Kidney epithelial cell (primary cell): ENCODE measurements around the gene PPP3R2. TPM values are rescaled to one million over a fixed set of nuclear protein-coding genes. Genes with fewer than 3 reads are reported as not detected.

ENCODE experiments used
- DNase-seq: peaks from one replicate; pipeline ENCODE4 v3.0.0-alpha.2; 2010; ENCODE audit warnings: low read depth
- H3K27me3 ChIP-seq: 2 replicates; pipeline ENCODE4 v1.6.0; 2011; ENCODE audit warnings: low read length; ENCODE audit not compliant: control insufficient read depth, insufficient read depth
- H3K36me3 ChIP-seq: 2 replicates; pipeline ENCODE4 v1.5.1; 2011; ENCODE audit warnings: low read length; ENCODE audit not compliant: control insufficient read depth, insufficient read depth
- H3K4me3 ChIP-seq: 2 replicates; pipeline ENCODE4 v1.5.1; 2011; ENCODE audit warnings: low read depth, mild to moderate bottlenecking, control low read depth, low read length
- total RNA-seq: library from RNA; depleted of rRNA; stranded (reverse); fragments of >200 nt; gene quantifications from 2 replicates; pipeline ENCODE4 v1.2.3, GENCODE V29; 2015
- TF ChIP-seq, protein P1 (sequence below): IDR thresholded peaks from 2 replicates; pipeline ENCODE4 v1.5.1; 2011; ENCODE audit warnings: mild to moderate bottlenecking, moderate library complexity, low read length, control low read depth, inconsistent platforms; ENCODE audit not compliant: insufficient read depth, poor library complexity, severe bottlenecking

The PPP3R2 gene
- total RNA-seq, 1 donor from 2014 or later, result not detected

GRCh38 chr9:101587332-101588043 is 7.3 kb downstream of the PPP3R2 start:
- DNase-seq, result no peak

DNA sequence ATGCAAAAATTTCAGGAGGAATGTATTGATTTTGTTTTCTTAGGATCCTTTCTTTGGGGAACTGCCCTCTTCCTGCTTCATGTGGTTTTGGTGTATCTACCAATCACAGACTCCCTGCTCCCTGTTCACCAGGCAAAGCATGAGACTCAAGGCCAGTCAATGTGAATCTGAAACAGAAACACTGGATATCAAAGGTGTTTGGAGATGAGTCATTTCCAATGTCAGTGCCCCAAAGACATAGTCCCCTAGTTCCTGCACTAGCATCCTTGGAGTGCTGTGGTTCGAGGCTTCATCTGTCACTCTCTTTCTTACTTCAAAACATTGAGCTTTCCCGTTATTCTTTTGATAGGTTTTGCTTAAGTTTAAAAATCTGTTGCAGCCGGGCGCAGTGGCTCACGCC is 8.1 kb downstream of the PPP3R2 start:
- TF ChIP-seq, protein P1, sequence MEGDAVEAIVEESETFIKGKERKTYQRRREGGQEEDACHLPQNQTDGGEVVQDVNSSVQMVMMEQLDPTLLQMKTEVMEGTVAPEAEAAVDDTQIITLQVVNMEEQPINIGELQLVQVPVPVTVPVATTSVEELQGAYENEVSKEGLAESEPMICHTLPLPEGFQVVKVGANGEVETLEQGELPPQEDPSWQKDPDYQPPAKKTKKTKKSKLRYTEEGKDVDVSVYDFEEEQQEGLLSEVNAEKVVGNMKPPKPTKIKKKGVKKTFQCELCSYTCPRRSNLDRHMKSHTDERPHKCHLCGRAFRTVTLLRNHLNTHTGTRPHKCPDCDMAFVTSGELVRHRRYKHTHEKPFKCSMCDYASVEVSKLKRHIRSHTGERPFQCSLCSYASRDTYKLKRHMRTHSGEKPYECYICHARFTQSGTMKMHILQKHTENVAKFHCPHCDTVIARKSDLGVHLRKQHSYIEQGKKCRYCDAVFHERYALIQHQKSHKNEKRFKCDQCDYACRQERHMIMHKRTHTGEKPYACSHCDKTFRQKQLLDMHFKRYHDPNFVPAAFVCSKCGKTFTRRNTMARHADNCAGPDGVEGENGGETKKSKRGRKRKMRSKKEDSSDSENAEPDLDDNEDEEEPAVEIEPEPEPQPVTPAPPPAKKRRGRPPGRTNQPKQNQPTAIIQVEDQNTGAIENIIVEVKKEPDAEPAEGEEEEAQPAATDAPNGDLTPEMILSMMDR, result no peak
- DNase-seq, result no peak
- Histone ChIP-seq H3K4me3 (no peak overlapping the region), H3K27me3 (no peaks in the 10 kb centered on the region), H3K36me3 (no peaks in the 10 kb centered on the region)

More at GRCh38 chr9:101587332-101588043, 7.3 kb downstream of the PPP3R2 start:
- Histone ChIP-seq H3K36me3 (no peaks in the 10 kb centered on the region), H3K27me3 (no peaks in the 10 kb centered on the region), H3K4me3 (no peak overlapping the region)
- TF ChIP-seq, protein P1, result no peak

GRCh38 chr9:101585740-101586139 is 9.0 kb downstream of the PPP3R2 start:
- Histone ChIP-seq H3K36me3 (no peaks in the 10 kb centered on the region), H3K27me3 (no peaks in the 10 kb centered on the region), H3K4me3 (no peak overlapping the region)
- DNase-seq, result no peak
- TF ChIP-seq, protein P1, result no peak

GRCh38 chr9:101582553-101582952 is 12.2 kb downstream of the PPP3R2 start:
- Histone ChIP-seq H3K27me3 (no peaks in the 10 kb centered on the region), H3K4me3 (no peak overlapping the region), H3K36me3 (no peaks in the 10 kb centered on the region)
- DNase-seq, result no peak
- TF ChIP-seq, protein P1, result no peak

- TF ChIP-seq, protein P1, result no peak
- H3K27me3 ChIP-seq, result no peaks in the 10 kb centered on the region
- H3K4me3 ChIP-seq, result no peak overlapping the region
- no peaks in the 10 kb centered on the region for H3K36me3 ChIP-seq
- DNase-seq, result no peak
Measured at GRCh38 chr9:101579711-101580545, 14.8 kb downstream of the PPP3R2 start.
